H1 (cell line): ENCODE data around the gene DRD2. TPM values are rescaled to one million over a fixed set of nuclear protein-coding genes. Genes with fewer than 3 reads are reported as not detected.

Experiments used
- CTCF ChIA-PET: fragments of 300-600 bp; sonication (Branson Sonifier 250); formaldehyde crosslinking; loops from one replicate; lab custom pipeline; 2021; ENCODE audit not compliant: partially characterized antibody; lab: Charles Lee
- POLR2A ChIA-PET: fragments of 300-600 bp; sonication (Branson Sonifier 250); formaldehyde crosslinking; loops from one replicate; lab custom pipeline; 2021; ENCODE audit warnings: inconsistent platforms; ENCODE audit not compliant: partially characterized antibody; lab: Charles Lee
- DNase-seq, 2 experiments: peaks; one replicate each; pipeline versions ENCODE4 v3.0.0 to v3.0.0-alpha.2; 2010 to 2022; ENCODE audit warnings: low spot score in 2 of 2, low read depth in 1 of 2, mixed read lengths in 1 of 2
- FAIRE-seq: peaks from 2 replicates; lab custom pipeline; 2011; peaks lifted over from hg19 to GRCh38; lab: Jason Lieb, UNC
- H2AFZ ChIP-seq: 2 replicates; pipeline ENCODE4 v1.8.1; 2012; ENCODE audit warnings: low read length, inconsistent platforms
- H2AK5ac ChIP-seq: 2 replicates; pipeline ENCODE4 v1.6.1; 2013; ENCODE audit warnings: low read depth, low read length
- H2BK120ac ChIP-seq: replicated peaks from 2 replicates; pipeline ENCODE3; 2013; ENCODE audit warnings: low read depth, low read length, inconsistent platforms
- H2BK12ac ChIP-seq: 2 replicates; pipeline ENCODE4 v1.6.1; 2013; ENCODE audit warnings: low read depth, low read length
- H2BK15ac ChIP-seq: 2 replicates; pipeline ENCODE4 v1.6.1; 2013; ENCODE audit warnings: low read length
- H2BK20ac ChIP-seq: 2 replicates; pipeline ENCODE4 v1.6.1; 2013; ENCODE audit warnings: low read length
- H2BK5ac ChIP-seq: 2 replicates; pipeline ENCODE4 v1.6.1; 2013; ENCODE audit warnings: low read depth, low read length
- H3K14ac ChIP-seq: 2 replicates; pipeline ENCODE4 v1.6.1; 2013; ENCODE audit warnings: inconsistent platforms; ENCODE audit not compliant: insufficient read length
- H3K18ac ChIP-seq: 2 replicates; pipeline ENCODE4 v1.6.1; 2013; ENCODE audit warnings: low read length; ENCODE audit errors: extremely low read depth
- H3K23ac ChIP-seq: 2 replicates; pipeline ENCODE4 v1.6.1; 2013; ENCODE audit warnings: inconsistent platforms; ENCODE audit not compliant: insufficient read length
- H3K23me2 ChIP-seq: 2 replicates; pipeline ENCODE4 v1.6.1; 2013; ENCODE audit warnings: low read depth, low read length
- H3K27ac ChIP-seq: 2 replicates; pipeline ENCODE4 v1.6.1; 2011; ENCODE audit warnings: low read depth, low read length, inconsistent platforms
- H3K27me3 ChIP-seq, 4 experiments: replicated peaks in 1 of 4; 1 replicate in 1 of 4; 2 replicates in 3 of 4; pipeline versions ENCODE4 v1.6.1 to v1.8.1; 2011 to 2013; ENCODE audit warnings: low read length in 3 of 4, mild to moderate bottlenecking in 3 of 4, inconsistent platforms in 2 of 4, mixed read lengths in 2 of 4, moderate library complexity in 1 of 4; ENCODE audit not compliant: control insufficient read depth in 3 of 4, insufficient read depth in 3 of 4; ENCODE audit errors: extremely low read depth in 1 of 4
- H3K36me3 ChIP-seq, 4 experiments: 2 replicates each; pipeline versions ENCODE4 v1.6.1 to v1.8.1; 2011 to 2013; ENCODE audit warnings: mild to moderate bottlenecking in 4 of 4, low read length in 3 of 4, moderate library complexity in 2 of 4, control low read depth in 1 of 4, inconsistent platforms in 1 of 4; ENCODE audit not compliant: insufficient read depth in 4 of 4, control insufficient read depth in 2 of 4
- H3K4ac ChIP-seq: replicated peaks from 2 replicates; pipeline ENCODE3; 2013; ENCODE audit warnings: low read length, low read depth, mixed read lengths, inconsistent platforms; ENCODE audit not compliant: insufficient read length
- H3K4me1 ChIP-seq, 4 experiments: replicated peaks in 1 of 4; 1 replicate in 1 of 4; 2 replicates in 3 of 4; pipeline versions ENCODE4 v1.6.1 to v1.8.1; 2011 to 2013; ENCODE audit warnings: low read length in 3 of 4, inconsistent platforms in 2 of 4, mixed read lengths in 1 of 4; ENCODE audit not compliant: insufficient read depth in 4 of 4, control insufficient read depth in 3 of 4
- H3K4me2 ChIP-seq, 2 experiments: 2 replicates each; pipeline versions ENCODE4 v1.6.1 to v1.8.1; 2011 to 2013; ENCODE audit warnings: low read depth in 2 of 2, low read length in 2 of 2, control low read depth in 1 of 2, inconsistent platforms in 1 of 2, mild to moderate bottlenecking in 1 of 2; ENCODE audit not compliant: insufficient read depth in 1 of 2
- H3K4me3 ChIP-seq, 4 experiments: fragments of 200-600, 300-600 bp in 1 of 4; sonication (generic), shearing (Covaris generic), sonication (Bioruptor Twin) in 1 of 4; 2 replicates each; pipeline versions ENCODE4 v1.5.1 to v1.8.1; 2011 to 2016; ENCODE audit warnings: low read length in 4 of 4, low read depth in 3 of 4, control low read depth in 2 of 4, inconsistent platforms in 2 of 4, mild to moderate bottlenecking in 2 of 4, mixed read lengths in 1 of 4, moderate library complexity in 1 of 4; ENCODE audit not compliant: insufficient read depth in 2 of 4; ENCODE audit errors: extremely low read depth in 1 of 4
- H3K56ac ChIP-seq: replicated peaks from 2 replicates; pipeline ENCODE3; 2013; ENCODE audit warnings: low read depth, mild to moderate bottlenecking, mixed read lengths, low read length, inconsistent platforms; ENCODE audit not compliant: insufficient read length
- H3K79me1 ChIP-seq: 2 replicates; pipeline ENCODE4 v1.6.1; 2013; ENCODE audit warnings: low read depth, low read length, control low read depth
- H3K79me2 ChIP-seq, 2 experiments: 2 replicates each; pipeline versions ENCODE4 v1.6.1 to v1.8.1; 2012 to 2013; ENCODE audit warnings: low read length in 2 of 2, mild to moderate bottlenecking in 2 of 2, inconsistent platforms in 1 of 2; ENCODE audit not compliant: insufficient read depth in 2 of 2, control insufficient read depth in 1 of 2
- H3K9ac ChIP-seq, 4 experiments: replicated peaks in 1 of 4; 1 replicate in 1 of 4; 2 replicates in 3 of 4; pipeline versions ENCODE4 v1.6.1 to v1.8.1; 2011 to 2013; ENCODE audit warnings: low read depth in 3 of 4, low read length in 3 of 4, control low read depth in 2 of 4, mild to moderate bottlenecking in 2 of 4, moderate library complexity in 2 of 4, inconsistent platforms in 1 of 4; ENCODE audit errors: extremely low read depth in 1 of 4
- H3K9me3 ChIP-seq, 2 experiments: 2 replicates each; pipeline versions ENCODE4 v1.6.1 to v1.8.1; 2012 to 2013; ENCODE audit warnings: mild to moderate bottlenecking in 2 of 2, moderate library complexity in 2 of 2, control low read depth in 1 of 2, inconsistent platforms in 1 of 2, low read depth in 1 of 2, low read length in 1 of 2, mixed read lengths in 1 of 2; ENCODE audit not compliant: insufficient read depth in 2 of 2
- H4K20me1 ChIP-seq, 2 experiments: replicated peaks in 1 of 2; 2 replicates each; pipeline versions ENCODE3 to v1.8.1; 2011 to 2013; ENCODE audit warnings: inconsistent platforms in 2 of 2, low read length in 2 of 2, mild to moderate bottlenecking in 1 of 2; ENCODE audit not compliant: insufficient read depth in 2 of 2, control insufficient read depth in 1 of 2
- H4K5ac ChIP-seq: 2 replicates; pipeline ENCODE4 v1.6.1; 2013; ENCODE audit warnings: low read length, low read depth, mixed read lengths, inconsistent platforms; ENCODE audit not compliant: insufficient read length
- H4K8ac ChIP-seq: 2 replicates; pipeline ENCODE4 v1.8.0; 2013; ENCODE audit warnings: mild to moderate bottlenecking, moderate library complexity, low read length, inconsistent platforms; ENCODE audit not compliant: insufficient read depth; ENCODE audit errors: extremely low read depth
- H4K91ac ChIP-seq: replicated peaks from 2 replicates; pipeline ENCODE3; 2013; ENCODE audit warnings: low read length, mixed read lengths, inconsistent platforms; ENCODE audit not compliant: insufficient read length
- ATF2 ChIP-seq: IDR thresholded peaks from 2 replicates; pipeline ENCODE4 v1.6.1; 2012; ENCODE audit warnings: low read length, inconsistent platforms
- CBX5 ChIP-seq: fragments of 300-800, 300-1000 bp; sonication (generic); IDR thresholded peaks from 2 replicates; pipeline ENCODE4 v1.7.1; 2016; ENCODE audit warnings: antibody characterized with exemption, low read length, low read depth
- CTCF ChIP-seq, 3 experiments: IDR thresholded peaks; 1 replicate in 2 of 3; 2 replicates in 1 of 3; pipeline versions ENCODE4 v1.5.1 to v1.6.1; 2011; ENCODE audit warnings: low read length in 3 of 3, mild to moderate bottlenecking in 3 of 3, inconsistent platforms in 2 of 3, low read depth in 1 of 3, moderate library complexity in 1 of 3; ENCODE audit not compliant: insufficient read depth in 1 of 3; ENCODE audit errors: control extremely low read depth in 1 of 3
- JUND ChIP-seq: IDR thresholded peaks from 2 replicates; pipeline ENCODE4 v1.6.1; 2011; ENCODE audit warnings: mild to moderate bottlenecking, improper control_type of control experiment, low read length
- NANOG ChIP-seq: IDR thresholded peaks from 2 replicates; pipeline ENCODE4 v1.6.1; 2011; ENCODE audit warnings: low read length, low read depth, mild to moderate bottlenecking, inconsistent platforms; ENCODE audit not compliant: insufficient read depth, poor library complexity, severe bottlenecking
- SP1 ChIP-seq: IDR thresholded peaks from 2 replicates; pipeline ENCODE4 v1.6.1; 2011; ENCODE audit warnings: low read depth, low read length
- SP2 ChIP-seq: IDR thresholded peaks from 2 replicates; pipeline ENCODE4 v1.6.1; 2012; ENCODE audit warnings: mild to moderate bottlenecking, low read length, inconsistent platforms
- TAF1 ChIP-seq: IDR thresholded peaks from 2 replicates; pipeline ENCODE4 v1.6.1; 2011; ENCODE audit warnings: mild to moderate bottlenecking, low read depth, low read length
- WGBS, 2 experiments: shearing (Covaris generic) in 1 of 2; methylation state at CpG; one replicate each; pipeline versions ENCODE4 v1.1.6 to v1.1.7; 2013 to 2015; ENCODE audit warnings: low lambda C conversion rate in 2 of 2, mixed read lengths in 2 of 2, inconsistent platforms in 1 of 2, low coverage in 1 of 2, missing lambda C conversion rate in 1 of 2; ENCODE audit not compliant: insufficient replicate concordance in 2 of 2, insufficient coverage in 1 of 2, insufficient read length in 1 of 2; ENCODE audit errors: extremely low coverage in 1 of 2, missing lambda C conversion rate in 1 of 2; 5-methylcytosine and 5-hydroxymethylcytosine counted together
- polyA plus RNA-seq, 7 experiments: library from polyadenylated mRNA; depleted of rRNA in 3 of 7; stranded (reverse) in 5 of 7; unstranded in 2 of 7; fragments of >200 nt in 5 of 7; fragments of 200-250 nt in 2 of 7; gene quantifications; 1 replicate in 5 of 7; 2 replicates in 1 of 7; 4 replicates in 1 of 7; pipeline versions ENCODE4 v1.2.1 to v1.2.3, GENCODE V29; 2011 to 2013; ENCODE audit warnings: missing spikeins in 2 of 7, mixed read lengths in 2 of 7
- total RNA-seq: library from RNA; stranded (reverse); fragmentation: NEBNext Ultra II Directional; extraction: Animal tissue kit (Norgen Biotek cat#: 25700); gene quantifications from 2 replicates; pipeline ENCODE4 v1.2.1, GENCODE V29; 2021

DRD2 gene
- total and polyA plus RNA-seq, 2 of the 8 experiments (the other 6 are each of a cell fraction or from before 2014, with no cell fraction given): 0.26 to 0.41 TPM

GRCh38 chr11:113514856-113515255 is 39.7 kb upstream of the DRD2 start:
- H2BK5ac ChIP-seq: no peak overlapping the region
- H3K9me3 ChIP-seq: no peaks in the 10 kb centered on the region
- no peaks in the 10 kb centered on the region for H3K27me3 ChIP-seq
- no peak overlapping the region for H3K4me2 ChIP-seq
- no peak overlapping the region for H3K4me3 ChIP-seq
- H2AK5ac ChIP-seq: no peak overlapping the region
- WGBS, 2 experiments: 89% methylated on average over 2 of the region's 2 CpGs; no CpG with 5 or more reads in 1 of the 2 experiments
- H2AFZ ChIP-seq: no peak overlapping the region
- no peaks in the 10 kb centered on the region for H3K79me1 ChIP-seq
- H3K27ac ChIP-seq: no peak overlapping the region
- no peaks in the 10 kb centered on the region for H3K79me2 ChIP-seq
- H3K56ac ChIP-seq: no peak overlapping the region
- DNase-seq (no peak), FAIRE-seq (no peak)
- H4K91ac ChIP-seq: no peak overlapping the region
- H3K23ac ChIP-seq: no peak overlapping the region
- no peaks in the 10 kb centered on the region for H3K4me1 ChIP-seq
- no peak overlapping the region for H2BK12ac ChIP-seq
- no peaks in the 10 kb centered on the region for H3K23me2 ChIP-seq
- no peak overlapping the region for H3K4ac ChIP-seq
- ChIA-PET POLR2A (no interaction called here), CTCF (interaction anchor here (1.1 to 2.0 kb wide), 3 partner anchors 17 to 127 kb away, joined by 3 to 5 read pairs (median 4); partner anchors contain the start of gene ANKK1)
- no peak overlapping the region for H3K14ac ChIP-seq
- TF ChIP-seq SP2 (no peak), NANOG (no peak), JUND (no peak), CTCF (IDR thresholded peaks at IDR 0.05; ENCODE audit: control extremely low read depth in 1 of 3, insufficient read depth in 1 of 3, low read depth in 1 of 3, low read length in 3 of 3) (no peak), ATF2 (no peak), CBX5 (no peak), SP1 (no peak), TAF1 (no peak)
- H2BK120ac ChIP-seq: no peak overlapping the region
- H2BK20ac ChIP-seq: no peak overlapping the region
- H4K20me1 ChIP-seq: no peaks in the 10 kb centered on the region
- H4K8ac ChIP-seq: no peak overlapping the region
- H3K36me3 ChIP-seq: no peaks in the 10 kb centered on the region
- no peak overlapping the region for H3K18ac ChIP-seq
- H4K5ac ChIP-seq: no peak overlapping the region
- H2BK15ac ChIP-seq: no peak overlapping the region
- H3K9ac ChIP-seq: no peak overlapping the region
